PC-9 (cell line): ENCODE data around the gene SYT8. TPM values are rescaled to one million over a fixed set of nuclear protein-coding genes. Genes with fewer than 3 reads are reported as not detected.

ENCODE experiments used
- BruUV-seq: library from RNA; stranded (reverse); fragments of 400-500 nt; replicated peaks from 2 replicates; lab custom pipeline; 2021; lab: Mats Ljungman, UMichigan
- CTCF ChIA-PET: fragments of 300-600 bp; sonication (Branson Sonifier 250); formaldehyde crosslinking; loops from one replicate; lab custom pipeline; 2022; ENCODE audit warnings: antibody characterized with exemption; lab: Charles Lee
- POLR2A ChIA-PET: fragments of 300-600 bp; sonication (Branson Sonifier 250); formaldehyde crosslinking; loops from one replicate; lab custom pipeline; 2022; ENCODE audit warnings: antibody characterized with exemption; ENCODE audit not compliant: unreplicated experiment; lab: Charles Lee
- DNase-seq, 2 experiments: peaks; one replicate each; pipeline versions ENCODE4 v3.0.0 to v3.0.0-alpha.2; 2015 to 2022; ENCODE audit warnings: mixed read lengths in 1 of 2
- H2AFZ ChIP-seq: fragments of 200-600 bp; sonication (generic); 2 replicates; pipeline ENCODE4 v1.8.1; 2017; ENCODE audit warnings: antibody characterized with exemption
- H3F3A ChIP-seq: fragments of 200-600 bp; sonication (generic); 2 replicates; pipeline ENCODE4 v1.8.1; 2017; ENCODE audit warnings: antibody characterized with exemption, mild to moderate bottlenecking, low read depth; ENCODE audit not compliant: insufficient read depth
- H3K27ac ChIP-seq: fragments of 200-600 bp; sonication (generic); 2 replicates; pipeline ENCODE4 v1.6.1; 2016; ENCODE audit warnings: mixed run types
- H3K27me3 ChIP-seq: fragments of 200-600 bp; sonication (generic); 2 replicates; pipeline ENCODE4 v1.6.1; 2016; ENCODE audit warnings: low read depth, mixed run types; ENCODE audit not compliant: insufficient read depth
- H3K36me3 ChIP-seq: fragments of 200-600 bp; sonication (generic); 2 replicates; pipeline ENCODE4 v1.6.1; 2016; ENCODE audit warnings: low read depth, mixed run types
- H3K4me1 ChIP-seq: fragments of 200-600 bp; sonication (generic); replicated peaks from 2 replicates; pipeline ENCODE4 v1.6.1; 2016; ENCODE audit warnings: mixed run types; ENCODE audit not compliant: insufficient read depth
- H3K4me2 ChIP-seq: fragments of 200-600 bp; sonication (generic); 2 replicates; pipeline ENCODE4 v1.6.1; 2017; ENCODE audit warnings: mixed run types
- H3K4me3 ChIP-seq: fragments of 200-600 bp; sonication (generic); 2 replicates; pipeline ENCODE4 v1.6.1; 2016; ENCODE audit warnings: mixed run types
- H3K79me2 ChIP-seq: fragments of 200-600 bp; sonication (generic); 2 replicates; pipeline ENCODE4 v1.6.1; 2017; ENCODE audit warnings: low read depth, mixed run types
- H3K9me2 ChIP-seq: fragments of 200-600 bp; sonication (generic); 2 replicates; pipeline ENCODE4 v1.8.1; 2017; ENCODE audit warnings: mild to moderate bottlenecking; ENCODE audit not compliant: insufficient read depth
- H3K9me3 ChIP-seq: fragments of 200-600 bp; sonication (generic); 2 replicates; pipeline ENCODE4 v1.8.1; 2016; ENCODE audit warnings: low read depth; ENCODE audit not compliant: insufficient read depth
- H4K20me1 ChIP-seq: fragments of 200-600 bp; sonication (generic); 2 replicates; pipeline ENCODE4 v1.8.1; 2017; ENCODE audit not compliant: insufficient read depth
- CTCF ChIP-seq: fragments of 200-600 bp; sonication (generic); conservative IDR thresholded peaks from 2 replicates; pipeline ENCODE4 v1.6.1; 2017; ENCODE audit warnings: mixed run types, antibody characterized with exemption, mild to moderate bottlenecking, moderate library complexity
- EZH2 ChIP-seq: fragments of 200-600 bp; sonication (generic); IDR thresholded peaks from 2 replicates; pipeline ENCODE4 v1.8.0; 2017; ENCODE audit warnings: antibody characterized with exemption, low read depth
- intact Hi-C: fragments of 100-400 bp; cut with micrococcal nuclease; formaldehyde crosslinking; loops from one replicate; pipeline ENCODE4 v1.10.0; 2022; ENCODE audit not compliant: unreplicated experiment
- total RNA-seq: library from RNA; stranded (reverse); gene quantifications from 2 replicates; pipeline ENCODE4 v1.2.3, GENCODE V29; 2021

SYT8 gene
- total RNA-seq, 1 experiment from 2014 or later = 8.9 TPM

- intact Hi-C loops = no loop called here
- ChIA-PET CTCF (no interaction called here), POLR2A (no interaction called here)
- no peaks in the 10 kb centered on the region for H3K27me3 ChIP-seq
- TF ChIP-seq EZH2 (no peak), CTCF (no peak)
- no peak overlapping the region for H2AFZ ChIP-seq
- no peaks in the 10 kb centered on the region for H3K36me3 ChIP-seq
- no peak overlapping the region for H3K27ac ChIP-seq
- no peaks in the 10 kb centered on the region for H3K79me2 ChIP-seq
- H3K4me2 ChIP-seq = no peak overlapping the region
- no peak overlapping the region for H3K4me3 ChIP-seq
- no peaks in the 10 kb centered on the region for H3K9me2 ChIP-seq
- BruUV-seq = no TSS peak
- no peaks in the 10 kb centered on the region for H3F3A ChIP-seq
- no peaks in the 10 kb centered on the region for H4K20me1 ChIP-seq
- no peaks in the 10 kb centered on the region for H3K9me3 ChIP-seq
- no peak for DNase-seq
- no peaks in the 10 kb centered on the region; the same call in 1 of the 2 replicates for H3K4me1 ChIP-seq
These were observed 7.6 kb downstream of the SYT8 start for GRCh38 chr11:1842149-1843097.

- Histone ChIP-seq H3K9me2 (no peaks in the 10 kb centered on the region), H4K20me1 (no peaks in the 10 kb centered on the region), H2AFZ (no peak overlapping the region), H3K4me3 (no peak overlapping the region), H3K27ac (no peak overlapping the region), H3F3A (no peaks in the 10 kb centered on the region), H3K36me3 (no peaks in the 10 kb centered on the region), H3K4me2 (no peak overlapping the region), H3K4me1 (no peaks in the 10 kb centered on the region; the same call in 1 of the 2 replicates), H3K9me3 (no peaks in the 10 kb centered on the region), H3K27me3 (no peaks in the 10 kb centered on the region), H3K79me2 (no peaks in the 10 kb centered on the region)
- no peak for TF ChIP-seq CTCF
- no peak for TF ChIP-seq EZH2
- ChIA-PET POLR2A (no interaction called here), CTCF (no interaction called here)
- BruUV-seq = no TSS peak
- intact Hi-C loops = no loop called here
- DNase-seq = no peak
These were observed 8.3 kb downstream of the SYT8 start for GRCh38 chr11:1843098-1843473.

- no peak overlapping the region for H3K4me2 ChIP-seq
- H4K20me1 ChIP-seq = no peaks in the 10 kb centered on the region
- H3K27me3 ChIP-seq = no peaks in the 10 kb centered on the region
- no TSS peak for BruUV-seq
- intact Hi-C loops = no loop called here
- H3K4me3 ChIP-seq = no peak overlapping the region
- no peaks in the 10 kb centered on the region for H3K9me2 ChIP-seq
- no peaks in the 10 kb centered on the region for H3K36me3 ChIP-seq
- CTCF ChIA-PET = no interaction called here
- POLR2A ChIA-PET = no interaction called here
- TF ChIP-seq EZH2 (no peak), CTCF (no peak)
- H3K9me3 ChIP-seq = no peaks in the 10 kb centered on the region
- H2AFZ ChIP-seq = no peak overlapping the region
- no peak overlapping the region for H3K27ac ChIP-seq
- no peaks in the 10 kb centered on the region for H3F3A ChIP-seq
- no peak for DNase-seq
- no peaks in the 10 kb centered on the region; the same call in 1 of the 2 replicates for H3K4me1 ChIP-seq
- no peaks in the 10 kb centered on the region for H3K79me2 ChIP-seq
These were observed 9.0 kb downstream of the SYT8 start for GRCh38 chr11:1843796-1844195.
